ENCODE results near the gene KIF26A.

DNA sequence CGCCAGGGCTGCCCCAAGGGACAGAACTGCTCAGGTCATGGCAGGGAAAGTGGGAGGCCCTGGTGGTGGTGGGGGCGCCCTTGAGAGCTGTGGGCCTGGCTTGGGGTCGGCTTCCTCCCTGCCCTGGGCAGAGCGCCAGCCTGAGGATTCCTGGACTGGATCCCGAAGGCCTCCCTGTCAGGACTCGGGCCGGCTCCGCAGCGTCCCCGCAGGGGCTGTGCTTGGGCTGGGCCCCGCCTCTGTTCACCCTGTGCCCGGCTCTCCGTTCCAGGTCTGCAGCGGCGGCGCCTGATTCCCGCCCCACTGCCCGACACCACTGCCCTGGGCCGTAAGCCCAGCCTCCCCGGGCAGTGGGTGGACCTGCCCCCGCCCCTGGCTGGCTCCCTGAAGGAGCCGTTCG, 39.9 kb downstream of the KIF26A start:
- no peak for TF ChIP-seq POLR2A (IDR thresholded peaks at IDR 0.05)
- TF ChIP-seq, protein P1, sequence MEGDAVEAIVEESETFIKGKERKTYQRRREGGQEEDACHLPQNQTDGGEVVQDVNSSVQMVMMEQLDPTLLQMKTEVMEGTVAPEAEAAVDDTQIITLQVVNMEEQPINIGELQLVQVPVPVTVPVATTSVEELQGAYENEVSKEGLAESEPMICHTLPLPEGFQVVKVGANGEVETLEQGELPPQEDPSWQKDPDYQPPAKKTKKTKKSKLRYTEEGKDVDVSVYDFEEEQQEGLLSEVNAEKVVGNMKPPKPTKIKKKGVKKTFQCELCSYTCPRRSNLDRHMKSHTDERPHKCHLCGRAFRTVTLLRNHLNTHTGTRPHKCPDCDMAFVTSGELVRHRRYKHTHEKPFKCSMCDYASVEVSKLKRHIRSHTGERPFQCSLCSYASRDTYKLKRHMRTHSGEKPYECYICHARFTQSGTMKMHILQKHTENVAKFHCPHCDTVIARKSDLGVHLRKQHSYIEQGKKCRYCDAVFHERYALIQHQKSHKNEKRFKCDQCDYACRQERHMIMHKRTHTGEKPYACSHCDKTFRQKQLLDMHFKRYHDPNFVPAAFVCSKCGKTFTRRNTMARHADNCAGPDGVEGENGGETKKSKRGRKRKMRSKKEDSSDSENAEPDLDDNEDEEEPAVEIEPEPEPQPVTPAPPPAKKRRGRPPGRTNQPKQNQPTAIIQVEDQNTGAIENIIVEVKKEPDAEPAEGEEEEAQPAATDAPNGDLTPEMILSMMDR (IDR thresholded peaks at IDR 0.05 in 8 of 11, conservative IDR thresholded peaks at IDR 0.05 in 3 of 11), result no peak
